C4-2B (cell line): ENCODE data around the gene CAMK1G.

Experiments used
- CTCF ChIP-seq: fragments of 450-650 bp; conservative IDR thresholded peaks from 2 replicates; pipeline ENCODE4 v1.5.1; 2017; ENCODE audit warnings: mild to moderate bottlenecking
- ZFX ChIP-seq: fragments of 450-650 bp; IDR thresholded peaks from 2 replicates; pipeline ENCODE4 v1.6.1; 2017

DNA sequence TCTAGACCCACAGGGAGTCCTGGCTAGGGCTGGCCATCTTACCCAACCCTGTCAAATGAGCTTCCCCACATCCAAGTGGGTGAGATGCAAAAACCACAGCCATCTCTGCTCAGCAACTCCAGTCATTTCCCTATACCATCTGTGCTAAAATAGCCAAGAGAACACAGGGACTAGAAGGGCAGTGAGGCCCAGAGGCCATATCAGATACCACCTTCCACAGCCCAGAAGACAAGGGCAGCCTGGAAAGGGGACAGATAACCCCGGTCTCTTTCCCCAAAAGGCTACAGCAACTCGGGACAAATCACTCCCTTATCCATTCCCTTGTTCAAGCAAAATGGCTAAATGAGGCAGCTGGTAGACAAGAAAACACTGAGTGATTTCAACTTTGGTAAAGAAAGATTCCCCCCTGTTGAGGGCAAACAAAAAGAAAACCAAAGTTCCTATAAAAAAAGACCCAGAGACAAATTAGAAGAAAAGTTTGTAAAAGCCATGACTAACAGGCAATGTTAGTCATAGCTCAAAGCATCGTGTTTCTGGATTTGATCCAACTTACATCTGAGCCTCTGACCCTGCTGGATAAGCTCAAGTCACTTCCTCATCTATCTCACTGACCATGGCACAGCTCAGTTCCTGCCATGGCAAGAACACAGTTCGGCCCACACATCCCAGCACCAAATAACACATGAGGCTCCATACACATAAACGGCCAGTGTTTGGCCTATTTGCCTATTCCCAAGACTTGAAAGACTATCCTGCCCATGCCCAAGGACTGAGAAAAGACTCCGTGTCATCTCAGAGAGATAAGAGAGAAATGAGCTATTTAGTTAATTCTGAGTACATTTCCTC, 65.6 kb downstream of the CAMK1G start:
- TF ChIP-seq CTCF (no peak), ZFX (no peak)
